Cerebellar nuclear complex (tissue), 1 donor: ENCODE results near the gene ZMYND15.

Experiments used
- DNase-seq, 2 experiments: peaks; one replicate each; lab custom pipeline; 2025; lab: John Stamatoyannopoulos, UW

ZMYND15 gene

GRCh38 chr17:4786106-4786511, 46.5 kb downstream of the ZMYND15 start, which contains the start of gene VMO1:
Gene VMO1, minus strand, starts transcription at chr17:4786364. Its CDS starts 12 bp downstream, at chr17:4786352.
- DNase-seq = no peak

- no peak for DNase-seq
Measured at GRCh38 chr17:4786516-4786915, 46.9 kb downstream of the ZMYND15 start.

GRCh38 chr17:4788159-4788806, 48.6 kb downstream of the ZMYND15 start:
- no peak for DNase-seq

- DNase-seq = no peak
Measured at GRCh38 chr17:4788807-4789700, 49.4 kb downstream of the ZMYND15 start, which contains the start of gene GLTPD2. Gene GLTPD2, plus strand, starts transcription at chr17:4788964. Its CDS starts 48 bp downstream, at chr17:4789012.

GRCh38 chr17:4789701-4789950, 50.0 kb downstream of the ZMYND15 start:
- no peak for DNase-seq

GRCh38 chr17:4789951-4790704, 50.5 kb downstream of the ZMYND15 start:
- peak in 1 of 2 experiments; percentile 52 for DNase-seq

GRCh38 chr17:4790705-4791088, 51.1 kb downstream of the ZMYND15 start:
- no peak for DNase-seq

- no peak for DNase-seq
Measured at GRCh38 chr17:4795168-4795567, 55.5 kb downstream of the ZMYND15 start.
